Stimulated activated CD4-positive, alpha-beta T cell treated with anti-CD3 and anti-CD28 coated beads, Interleukin-1b, Interleukin-23, amount 100 ng/mL, for 4 hours (primary cell): ENCODE results near the gene NUBP2.

Experiments
- DNase-seq, 2 donors: peaks; one replicate each; pipeline ENCODE4 v3.0.0-alpha.2; 2020; ENCODE audit warnings: low read depth in 2 of 2

The NUBP2 gene, protein sequence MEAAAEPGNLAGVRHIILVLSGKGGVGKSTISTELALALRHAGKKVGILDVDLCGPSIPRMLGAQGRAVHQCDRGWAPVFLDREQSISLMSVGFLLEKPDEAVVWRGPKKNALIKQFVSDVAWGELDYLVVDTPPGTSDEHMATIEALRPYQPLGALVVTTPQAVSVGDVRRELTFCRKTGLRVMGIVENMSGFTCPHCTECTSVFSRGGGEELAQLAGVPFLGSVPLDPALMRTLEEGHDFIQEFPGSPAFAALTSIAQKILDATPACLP

DNA sequence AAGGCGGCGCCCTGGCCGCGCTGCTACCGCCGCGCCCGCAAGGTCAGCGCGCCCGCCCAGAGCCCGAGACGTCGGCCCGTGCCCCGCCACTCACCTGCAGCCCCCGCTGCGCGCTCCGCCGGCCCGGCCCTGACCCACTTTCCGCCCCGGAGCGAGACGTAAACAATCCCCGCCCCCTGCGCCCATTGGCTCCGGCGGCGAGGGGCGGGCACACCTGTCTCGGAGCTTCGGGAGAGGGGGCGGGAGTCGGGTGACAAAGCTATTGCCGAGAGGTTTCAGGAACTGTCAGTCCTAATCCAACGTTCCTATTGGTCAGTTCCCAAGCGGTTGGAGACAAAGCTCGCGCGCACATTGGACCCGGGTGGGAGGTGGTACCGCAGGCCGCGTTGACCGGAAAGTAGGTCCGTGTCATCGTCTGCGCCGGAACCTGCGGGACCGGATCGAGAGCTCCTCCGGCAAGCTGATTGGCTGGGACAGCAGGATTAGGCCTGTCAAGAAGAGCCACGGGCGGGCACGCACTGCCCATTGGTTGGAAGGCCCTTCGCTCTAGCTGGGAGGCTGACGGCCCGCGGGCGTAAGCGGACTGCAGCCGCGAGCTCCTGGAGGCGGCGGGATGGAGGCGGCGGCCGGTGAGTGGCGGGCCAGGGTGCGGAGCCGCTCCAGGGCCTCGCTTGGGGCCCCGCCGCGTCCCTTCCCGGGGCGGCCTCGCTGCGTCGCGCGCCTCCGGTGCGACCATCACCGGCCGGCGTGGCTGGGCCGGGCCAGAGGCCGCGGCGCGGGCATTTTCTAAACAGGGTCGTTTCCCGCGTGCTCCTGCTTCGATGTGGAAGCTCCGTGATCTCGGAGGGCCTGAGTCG, at the start of gene NUBP2, which contains the start of gene SPSB3:
TSS of gene NUBP2 (plus strand) at position 553 of the 857 bp plus-strand sequence. CDS start at position 614, 61 bp downstream.
TSS of gene SPSB3 (minus strand) at position 164 of the 857 bp plus-strand sequence. CDS start 1,088 bp downstream, outside the sequence.
- peak; percentile 88 to 93 for DNase-seq

DNA sequence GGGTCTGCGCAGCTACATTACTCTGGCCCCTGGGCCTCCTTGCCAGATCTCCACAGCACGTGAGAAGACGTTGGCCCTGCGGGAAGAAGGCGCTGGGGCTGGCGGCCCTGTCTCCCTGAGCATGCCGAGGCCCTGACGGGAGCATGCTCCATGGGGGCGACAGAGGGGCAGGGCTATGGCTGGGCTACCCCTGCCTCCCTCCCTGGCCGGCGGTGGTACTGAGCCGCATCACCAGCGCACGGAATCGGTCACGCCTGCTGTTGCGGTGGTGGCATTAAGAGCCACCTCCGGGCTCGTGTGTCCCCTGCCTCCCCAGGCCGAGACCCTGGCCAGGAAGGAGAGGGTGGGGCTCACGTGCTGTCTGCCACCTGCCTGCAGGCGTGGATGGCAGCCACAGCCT, 48.6 kb upstream of the NUBP2 start:
- DNase-seq: no peak

DNA sequence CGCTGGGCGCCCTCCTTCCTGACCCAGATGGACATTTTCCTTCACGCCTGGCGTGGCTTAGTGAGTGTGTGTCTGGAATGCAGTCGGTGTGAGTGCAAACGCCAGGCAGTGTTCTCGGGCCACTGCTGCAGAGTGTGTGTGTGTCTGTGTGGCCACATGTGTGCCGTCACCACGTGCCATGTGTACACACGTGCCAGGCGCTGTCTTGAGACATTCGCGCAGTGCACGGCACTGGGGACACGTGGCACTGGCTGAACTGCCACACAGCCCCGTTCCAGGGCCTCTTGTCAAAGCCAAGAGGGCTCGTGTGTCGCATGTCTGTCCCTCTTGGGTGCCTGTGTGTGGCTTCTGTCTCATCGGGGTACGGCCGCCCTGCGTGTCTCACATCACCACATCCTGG, 47.9 kb upstream of the NUBP2 start:
- no peak for DNase-seq

DNA sequence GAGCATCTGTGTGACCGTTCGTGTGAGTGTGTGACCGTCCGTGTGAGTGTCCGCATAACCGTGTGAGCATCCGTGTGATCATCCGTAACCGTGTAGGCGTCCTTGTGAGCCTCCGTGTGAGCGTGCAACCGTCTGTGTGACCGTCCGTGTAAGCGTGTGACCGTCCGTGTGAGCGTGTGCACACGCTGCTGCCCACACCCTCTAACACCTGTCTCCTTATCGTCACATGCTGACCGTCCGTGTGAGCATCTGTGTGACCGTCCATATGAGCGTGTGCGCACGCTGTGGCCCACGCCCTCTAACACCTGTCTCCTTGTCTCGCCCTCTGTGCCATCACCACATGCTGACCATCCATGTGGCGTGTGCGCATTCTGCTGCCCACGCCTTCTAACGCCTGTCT, 42.5 kb upstream of the NUBP2 start:
- DNase-seq: no peak

DNA sequence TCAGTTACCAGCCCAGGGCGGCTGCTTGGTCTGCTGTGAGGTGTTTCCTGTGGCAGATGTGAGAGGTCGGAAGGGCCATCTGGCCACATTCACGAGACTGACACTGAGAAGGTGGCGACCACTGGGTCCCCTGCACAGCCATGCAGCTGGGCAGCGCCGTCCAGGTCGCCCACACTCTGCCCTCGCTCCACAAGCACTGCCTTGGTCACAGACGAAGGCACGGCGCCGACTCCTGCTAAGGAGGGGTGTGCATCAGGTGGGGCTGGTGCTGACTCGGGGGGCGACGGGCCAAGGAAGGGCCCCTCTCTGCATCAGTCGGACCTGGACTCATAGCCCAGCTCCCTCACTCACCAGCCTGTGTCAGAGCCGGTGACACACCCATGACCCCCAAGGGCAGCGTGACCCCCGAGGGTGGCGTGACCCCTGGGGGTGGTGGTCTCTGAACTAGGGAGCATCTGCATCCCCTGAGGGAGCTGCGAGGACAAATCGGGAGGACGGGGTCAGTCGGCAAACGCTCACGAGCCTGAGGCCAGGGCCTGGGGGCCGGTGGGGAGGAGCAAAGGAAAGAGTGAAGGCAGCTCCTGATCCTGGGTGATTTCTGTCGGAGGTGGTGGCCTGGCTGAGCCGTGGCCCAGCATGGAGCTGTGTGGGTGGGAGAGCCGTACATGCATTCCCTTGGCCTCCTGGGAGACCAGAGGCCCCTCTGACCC, 41.8 kb upstream of the NUBP2 start:
- no peak for DNase-seq

DNA sequence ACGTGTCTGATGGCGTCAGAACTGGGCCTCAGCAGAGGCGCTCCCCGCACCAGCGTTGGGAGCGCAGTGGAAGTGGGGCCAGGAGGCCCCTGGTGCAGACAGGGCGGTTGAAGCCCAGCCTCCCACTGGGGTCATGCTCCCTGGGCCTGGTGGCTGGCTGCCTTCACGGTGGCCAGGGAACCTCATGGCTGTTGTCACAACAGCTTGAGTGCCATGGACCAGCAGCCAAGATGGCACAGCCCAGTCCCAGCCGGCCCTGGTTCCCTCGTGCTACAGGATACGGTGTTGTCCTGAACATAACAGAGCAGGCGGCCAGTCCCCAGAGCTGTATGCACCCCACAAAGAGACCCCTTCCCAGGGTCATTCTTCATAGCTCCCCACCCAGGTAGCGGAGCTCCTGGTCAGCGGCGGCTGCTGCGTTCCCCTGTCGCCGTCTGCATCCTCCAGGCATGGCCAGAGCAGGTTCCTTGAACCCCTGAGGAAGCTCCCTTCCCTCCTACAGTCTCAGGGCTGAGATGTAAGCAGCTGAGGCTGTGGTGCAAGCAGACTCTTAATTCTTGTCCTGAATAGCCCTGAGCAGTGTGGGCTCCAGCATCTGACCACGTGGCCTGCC, 41.1 kb upstream of the NUBP2 start:
- no peak for DNase-seq

DNA sequence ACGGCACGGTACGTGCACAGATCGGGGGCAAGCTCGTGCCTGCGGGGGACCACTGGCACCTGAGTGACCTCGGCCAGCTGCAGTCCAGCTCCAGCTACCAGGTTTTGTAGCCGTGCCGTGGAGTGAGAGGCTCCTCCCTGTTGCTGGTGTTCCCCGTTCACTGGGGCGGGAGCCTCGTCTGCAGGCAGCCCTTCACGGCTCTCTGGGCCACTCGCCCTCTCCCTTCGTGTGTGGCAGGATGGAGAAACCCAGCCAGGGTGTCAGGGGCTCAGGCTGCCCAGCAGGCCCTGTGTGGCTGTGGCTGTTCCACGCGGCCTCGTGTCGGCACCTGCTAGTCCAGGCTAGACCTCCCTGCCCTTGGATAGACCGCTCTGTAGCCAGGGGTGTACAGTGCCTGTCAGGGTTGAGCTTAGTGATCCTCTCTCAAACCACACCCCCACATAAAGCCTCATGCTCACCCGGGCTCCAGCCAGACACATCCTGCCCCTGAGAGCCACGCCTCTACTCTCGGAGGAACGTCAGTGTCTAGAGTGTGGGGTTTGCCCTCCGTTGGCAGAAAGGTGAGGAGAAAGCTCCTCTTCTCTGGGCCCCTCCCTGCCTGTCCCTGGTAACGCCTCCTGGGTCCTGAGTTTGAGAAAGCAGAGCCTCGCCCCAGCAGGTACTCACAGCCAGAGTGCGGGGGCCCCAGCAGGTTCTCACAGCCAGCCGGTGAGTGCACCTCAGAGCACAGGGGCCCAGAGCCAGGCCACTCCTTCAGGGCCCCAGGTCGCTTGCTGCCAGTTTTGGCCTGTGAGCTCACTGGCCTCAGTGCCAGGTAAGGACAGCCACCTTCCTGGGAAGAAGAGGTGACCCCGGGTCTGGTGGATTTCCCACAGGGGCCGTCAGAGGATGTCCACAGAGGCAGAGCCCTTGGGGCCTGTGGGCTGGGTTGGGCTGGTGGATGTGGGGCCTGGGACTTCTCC, 39.1 kb upstream of the NUBP2 start:
- no peak for DNase-seq

DNA sequence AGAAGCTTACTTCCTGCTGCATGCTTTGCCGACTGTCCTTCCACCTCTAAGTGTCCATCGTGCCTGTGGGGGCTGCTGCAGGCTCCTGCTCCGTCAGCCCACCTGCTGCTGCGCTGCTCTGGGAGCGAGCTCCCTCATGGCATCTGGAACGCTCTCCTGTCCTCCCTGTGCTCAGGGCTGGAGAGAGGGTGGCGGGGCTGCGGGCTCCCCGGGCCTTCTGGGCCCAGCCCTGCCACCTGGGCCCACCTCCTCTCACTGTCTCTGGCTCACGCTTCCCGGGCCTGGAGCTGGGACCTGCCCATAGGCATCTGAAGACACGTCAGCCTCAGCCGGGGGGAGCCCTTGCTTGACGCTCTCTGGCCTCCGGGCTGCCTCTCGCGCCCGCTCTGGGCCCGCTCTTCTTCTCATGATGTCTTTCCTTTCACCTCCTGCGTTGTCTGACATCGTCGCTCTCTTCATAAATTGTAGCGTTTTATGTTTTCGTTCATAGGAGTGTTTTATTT, 38.4 kb upstream of the NUBP2 start:
- DNase-seq: no peak

DNA sequence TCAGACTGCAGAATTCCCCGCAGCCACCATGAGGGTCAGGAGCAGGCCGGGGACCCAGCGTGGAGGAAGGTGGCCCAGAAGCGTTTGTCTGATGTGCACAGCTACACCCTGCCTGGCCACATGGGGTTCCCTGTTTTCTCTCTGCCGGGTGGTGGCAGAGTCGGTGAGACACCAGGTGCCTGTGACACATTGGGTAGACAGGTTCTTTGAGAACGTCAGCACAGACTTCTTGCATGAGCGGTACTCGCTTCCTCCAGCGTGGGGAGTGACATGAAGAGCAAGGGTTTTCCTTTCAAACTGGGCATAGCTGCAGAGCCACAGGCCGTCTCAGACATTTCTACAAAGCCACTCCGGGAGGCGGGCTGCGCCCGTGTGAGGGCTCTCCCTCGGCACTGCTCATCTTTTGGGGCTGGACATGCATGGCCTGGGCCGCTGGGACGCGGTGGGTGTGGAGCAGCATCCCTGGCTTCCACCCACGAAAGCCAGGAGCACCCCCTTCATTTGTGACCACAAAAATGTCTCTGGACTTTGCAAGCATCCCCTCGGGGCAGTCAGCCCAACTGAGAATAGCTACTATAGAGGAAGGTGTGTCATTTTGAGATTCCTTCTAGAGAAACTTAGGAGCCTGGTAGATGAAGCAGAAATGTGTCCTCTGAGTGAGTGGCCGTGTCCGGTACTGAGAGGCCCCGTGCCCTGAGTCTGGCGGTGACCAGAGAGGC, 37.4 kb upstream of the NUBP2 start:
- no peak for DNase-seq

DNA sequence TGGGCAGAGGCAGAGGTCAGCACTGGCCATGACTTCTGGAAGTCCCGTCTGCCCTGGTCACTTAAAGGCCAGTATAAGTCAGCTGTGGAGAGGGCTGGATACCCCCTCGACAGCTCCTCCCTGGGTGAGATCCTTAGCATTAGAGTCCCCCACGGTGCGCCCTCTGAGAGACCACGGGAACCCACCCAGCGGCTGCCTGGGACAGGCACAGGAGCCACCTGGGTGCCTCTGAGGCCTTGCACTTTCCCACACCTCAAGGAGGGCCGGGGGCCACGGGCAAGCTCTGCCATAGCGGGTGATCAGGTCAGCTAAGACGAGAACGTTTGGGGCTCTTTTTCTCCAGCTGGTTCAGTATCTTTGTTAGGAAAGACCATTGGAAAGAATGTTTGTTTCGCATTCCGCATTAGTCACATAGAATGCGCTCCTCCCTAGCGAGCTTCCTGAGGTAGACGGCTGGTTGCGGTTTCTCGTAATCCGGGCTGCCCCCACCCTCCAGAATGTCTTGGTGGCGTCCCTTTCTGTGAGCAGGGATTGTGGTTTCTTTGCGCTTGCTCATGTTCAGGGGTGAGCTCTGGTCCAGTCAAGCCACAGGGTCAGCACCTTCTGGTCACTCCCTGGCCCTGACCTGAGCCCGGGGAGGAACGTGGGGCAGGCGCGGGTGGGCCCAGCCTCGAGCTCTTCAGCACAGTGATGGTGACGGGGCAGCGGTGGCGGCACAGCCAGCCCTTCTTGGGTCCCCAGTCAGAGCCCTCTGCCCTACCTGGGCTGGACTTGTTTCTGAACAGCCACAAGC, 36.7 kb upstream of the NUBP2 start:
- DNase-seq: no peak

DNA sequence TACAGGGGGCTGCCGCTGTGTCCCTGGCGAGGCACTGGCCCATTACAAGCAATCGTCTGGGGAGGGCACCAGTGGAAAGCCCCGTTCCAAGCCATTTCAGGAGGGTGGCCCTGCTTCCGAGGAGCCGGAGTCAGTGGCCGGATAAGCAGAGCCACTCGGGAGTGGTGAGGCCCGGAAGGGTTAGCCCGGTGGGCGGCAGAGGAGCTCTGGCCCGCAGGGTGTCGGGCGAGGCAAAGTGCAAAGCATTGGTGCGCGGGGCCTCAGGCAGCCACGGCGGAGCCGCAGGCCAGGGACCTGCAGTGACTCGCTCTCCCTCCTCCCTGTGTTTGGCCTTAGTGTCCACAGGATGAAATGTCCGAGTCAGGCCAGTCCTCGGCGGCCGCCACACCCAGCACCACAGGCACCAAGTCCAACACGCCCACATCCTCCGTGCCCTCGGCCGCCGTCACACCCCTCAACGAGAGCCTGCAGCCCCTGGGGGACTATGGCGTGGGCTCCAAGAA, 36.0 kb upstream of the NUBP2 start:
- DNase-seq: no peak

DNA sequence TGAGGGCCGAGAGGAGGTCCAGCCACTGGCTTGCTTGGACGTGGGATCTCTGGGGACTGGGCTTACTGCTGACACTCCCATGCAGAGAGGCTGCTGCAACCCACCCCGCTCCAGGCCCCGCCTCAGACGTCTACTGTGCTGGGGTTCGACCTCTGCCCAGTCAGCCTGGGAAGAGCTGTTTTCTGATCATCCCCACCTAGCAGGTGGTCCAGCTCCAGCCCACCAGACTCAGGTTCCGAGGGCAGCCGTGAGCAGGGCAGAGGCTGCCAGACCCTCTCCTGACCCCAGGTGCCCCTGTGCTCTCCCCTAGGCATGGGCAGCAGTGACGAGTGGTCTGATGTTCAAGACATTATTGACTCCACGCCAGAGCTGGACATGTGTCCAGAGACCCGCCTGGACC, 34.8 kb upstream of the NUBP2 start:
- no peak for DNase-seq

DNA sequence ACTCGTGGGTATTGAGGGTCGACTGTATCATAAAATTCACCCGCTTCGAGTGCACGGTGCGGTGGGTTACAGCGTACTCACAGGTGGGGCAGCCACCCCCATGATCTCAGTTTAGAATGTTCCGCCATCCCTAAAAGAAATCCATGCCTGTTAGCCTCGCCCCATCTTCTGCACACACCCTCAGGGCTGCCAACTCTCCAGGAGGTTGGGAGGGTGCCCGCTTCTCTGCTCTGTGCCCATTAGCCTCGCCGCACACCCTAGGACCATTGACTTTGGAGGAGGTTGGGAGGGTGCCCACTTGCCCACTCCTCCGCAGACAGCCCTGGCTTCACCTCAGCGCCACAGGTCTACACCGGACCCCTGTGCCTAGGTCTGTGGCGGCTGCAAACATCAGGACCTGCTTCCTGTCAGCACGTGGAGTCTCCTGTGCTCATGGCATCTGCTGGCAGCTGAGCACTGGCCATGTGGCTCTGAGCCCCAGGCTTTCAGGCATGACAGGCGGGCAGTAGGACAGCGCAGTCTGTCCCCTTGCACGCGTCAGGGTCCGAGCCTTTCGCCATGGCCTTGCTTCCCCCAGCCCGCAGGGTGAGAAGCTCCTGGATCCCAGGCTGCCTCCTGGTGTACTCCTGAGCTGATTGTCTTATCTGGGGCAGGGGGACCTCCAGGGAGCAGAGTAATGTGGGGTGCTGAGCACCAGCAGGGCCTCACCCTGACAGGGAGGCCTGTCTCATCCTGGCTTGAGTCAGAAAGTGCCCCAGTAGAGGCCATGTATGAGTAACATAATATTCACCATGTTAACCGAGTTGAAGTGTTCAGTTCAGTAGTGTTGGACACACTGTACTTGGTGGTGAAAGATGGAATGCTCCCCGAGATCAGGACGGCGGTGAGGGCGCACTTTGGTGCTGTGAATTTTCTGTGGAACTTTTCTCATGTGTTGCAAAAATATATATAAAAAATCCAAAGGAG, 33.3 kb upstream of the NUBP2 start:
- DNase-seq: no peak

DNA sequence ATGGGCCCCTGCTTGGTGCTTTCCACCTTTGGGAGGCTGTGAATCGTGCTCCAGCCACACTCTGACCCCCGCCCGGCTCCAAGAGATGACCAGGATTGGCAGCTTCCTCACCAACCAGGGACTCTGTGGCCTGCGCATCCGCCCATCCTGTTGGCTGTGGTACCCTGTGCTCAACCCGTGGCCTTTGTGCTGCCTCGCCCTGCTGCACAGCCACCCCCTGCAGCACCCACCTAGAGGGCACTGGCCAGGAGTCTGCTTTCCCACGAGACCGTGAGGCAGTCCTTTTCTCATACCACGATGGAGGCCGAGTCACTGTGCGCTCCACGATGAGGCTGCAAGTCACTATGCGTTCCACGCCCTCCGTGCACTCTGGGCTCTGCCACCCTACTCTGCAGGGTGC, 30.8 kb upstream of the NUBP2 start:
- DNase-seq: no peak

DNA sequence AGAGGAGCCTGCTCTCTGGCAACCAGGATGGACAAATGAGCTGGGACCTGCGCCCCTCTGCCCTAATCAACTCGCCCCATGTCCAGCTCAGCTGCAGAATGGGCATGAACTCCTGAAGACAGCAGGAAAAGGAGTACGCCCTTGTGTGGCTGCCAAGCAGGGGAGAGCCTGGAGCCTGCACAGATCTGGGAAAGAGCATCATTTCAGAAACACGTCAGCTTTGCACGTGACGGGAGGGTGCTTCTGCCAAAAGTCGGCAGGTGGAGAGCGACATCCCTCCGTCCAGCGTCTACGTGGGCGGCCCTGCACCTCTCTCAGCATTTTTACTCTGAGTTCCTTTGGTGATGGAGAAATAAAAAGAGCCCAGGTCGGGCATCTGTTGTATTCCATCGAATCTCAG, 29.9 kb upstream of the NUBP2 start:
- DNase-seq: no peak

DNA sequence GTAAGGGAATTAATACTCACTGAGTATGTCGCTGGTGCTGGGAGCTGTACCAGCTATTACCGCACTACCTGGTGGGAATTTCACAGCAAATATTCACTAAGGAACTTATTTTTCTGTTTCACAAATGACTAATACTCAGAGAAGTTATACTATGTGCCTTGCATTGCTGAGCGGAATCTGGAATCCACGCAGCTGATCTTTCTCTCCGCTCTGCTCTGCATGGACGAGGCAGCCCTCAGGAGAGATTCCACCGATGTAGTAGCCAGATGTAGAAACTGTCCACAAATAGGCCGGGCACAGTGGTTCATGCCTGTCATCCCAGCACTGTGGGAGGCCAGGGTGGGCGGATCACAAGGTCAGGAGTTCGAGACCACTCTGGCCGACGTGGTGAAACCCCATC, 28.6 kb upstream of the NUBP2 start:
- DNase-seq: no peak

DNA sequence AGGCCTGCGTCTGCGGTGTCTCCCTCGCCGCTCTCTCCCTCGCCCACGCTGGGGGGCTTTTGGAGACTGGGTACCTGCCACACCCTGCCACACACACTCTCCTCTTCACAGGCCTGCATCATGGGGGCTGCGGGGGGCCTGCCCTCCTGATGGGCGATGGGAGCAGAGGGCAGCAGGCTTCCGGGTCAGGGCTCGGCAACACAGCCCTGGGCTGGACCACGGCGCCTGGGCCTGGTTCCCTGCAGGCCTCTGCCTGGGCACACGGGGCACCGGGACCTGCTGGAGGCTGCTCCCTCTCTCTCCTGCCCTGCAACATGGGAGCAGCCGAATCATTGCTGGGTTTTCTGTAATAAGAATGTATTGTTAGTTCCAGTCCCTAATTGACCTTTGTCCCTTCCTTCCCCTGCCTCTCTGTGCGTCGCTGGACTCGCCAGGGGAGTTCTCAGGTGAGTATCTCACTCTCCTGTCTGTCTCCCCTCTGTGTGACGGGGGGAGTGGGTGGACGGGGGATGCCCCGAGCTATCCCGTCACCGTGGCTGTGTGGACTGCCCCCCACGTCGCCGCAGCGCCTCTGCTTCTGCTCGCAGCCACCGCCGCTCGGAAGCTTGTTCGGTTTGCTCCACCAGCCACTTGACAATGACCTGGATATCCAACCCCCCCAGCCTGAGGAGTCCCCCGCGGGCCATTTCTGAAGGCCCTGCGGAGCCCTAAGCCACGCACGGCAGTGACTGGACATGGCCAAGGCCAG, 24.9 kb upstream of the NUBP2 start:
- DNase-seq: no peak
